Nucleus accumbens (tissue), 56 donors: ENCODE results near the gene AMPH.
"Not testable (repeated sequence)": the region's sequence is repeated elsewhere in the genome, so short reads cannot be mapped to it uniquely, and the experiment has no call there.

ENCODE experiments used
- DNase-seq, 56 donors: peaks; one replicate each; lab custom pipeline; 2025; lab: John Stamatoyannopoulos, UW

The AMPH gene

GRCh38 chr7:38410056-38410455 is 221.1 kb downstream of the AMPH start:
- DNase-seq = no peak

GRCh38 chr7:38409531-38409930 is 221.6 kb downstream of the AMPH start:
- peak in 2 of 56 donors; percentile 2 to 3 for DNase-seq

DNA sequence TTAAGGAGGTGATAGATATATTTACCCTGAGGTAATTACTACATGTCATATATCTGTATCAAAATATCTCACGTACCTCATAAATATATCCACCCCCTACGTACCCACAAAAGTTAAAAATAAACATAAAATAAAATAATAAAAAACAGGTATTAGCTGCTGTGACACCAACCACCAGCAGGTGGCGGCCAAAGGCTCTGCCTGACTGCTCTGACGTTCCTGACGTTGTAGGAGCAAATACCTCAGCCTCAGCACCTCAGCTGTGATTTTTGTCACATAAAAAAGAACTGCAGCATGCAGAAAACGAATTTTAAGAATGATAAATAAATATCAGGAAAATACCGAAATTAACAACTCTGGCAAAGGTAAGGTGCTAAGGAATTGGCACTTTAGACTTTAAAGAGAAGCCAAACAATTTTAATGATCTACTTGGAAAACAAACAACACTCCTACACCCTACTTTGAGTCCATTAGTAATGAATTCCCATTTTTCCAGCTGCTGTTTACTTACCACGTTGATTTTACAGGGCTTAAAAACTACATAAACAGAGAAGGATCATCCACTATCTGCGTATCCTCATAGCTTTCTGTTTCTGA is 232.3 kb downstream of the AMPH start:
- DNase-seq = peak in 19 of 56 donors; percentile 3 to 68 (median 23)

DNA sequence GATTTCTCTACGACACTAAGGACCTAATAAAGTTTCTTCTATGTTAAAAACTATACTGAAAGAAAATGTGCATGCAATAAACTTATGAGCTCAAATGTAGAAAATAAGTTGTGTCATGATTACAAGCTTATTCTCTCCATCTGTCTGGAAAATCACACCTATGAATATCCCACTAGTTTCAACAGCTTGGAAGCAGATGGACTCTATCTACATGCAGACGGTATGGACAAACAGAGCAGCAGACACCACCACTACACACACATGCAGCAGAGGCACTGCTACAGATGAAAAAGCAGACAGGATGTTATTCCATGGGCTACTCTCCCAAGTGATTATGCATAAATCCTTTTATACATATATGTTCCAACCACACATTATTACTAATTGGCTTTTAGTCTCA is 234.3 kb downstream of the AMPH start:
- DNase-seq = no peak

GRCh38 chr7:38395921-38396552 is 235.1 kb downstream of the AMPH start:
- not testable (repeated sequence) for DNase-seq

DNA sequence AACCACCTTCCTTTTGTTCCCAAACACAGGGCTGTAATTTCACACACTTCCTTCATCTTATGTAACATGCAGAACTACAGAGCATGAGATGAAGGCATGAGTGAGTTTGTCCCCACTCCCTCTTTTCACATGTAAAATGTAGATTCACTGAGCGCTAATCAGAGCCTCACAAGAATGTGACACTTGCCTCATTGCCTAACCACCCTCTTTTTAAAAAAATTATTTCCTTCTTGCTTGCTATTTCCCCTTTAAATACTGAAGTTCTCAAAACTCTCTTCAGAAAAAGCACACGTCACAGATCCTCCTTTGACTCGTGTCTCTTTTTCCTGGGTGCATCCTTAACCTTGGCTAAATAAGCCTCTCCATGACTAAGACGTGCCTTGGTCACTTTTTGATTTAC is 236.5 kb downstream of the AMPH start:
- no peak for DNase-seq

GRCh38 chr7:38393874-38394273 is 237.3 kb downstream of the AMPH start:
- no peak for DNase-seq

- DNase-seq = no peak
Observed at GRCh38 chr7:38391751-38392150, 239.4 kb downstream of the AMPH start.

DNA sequence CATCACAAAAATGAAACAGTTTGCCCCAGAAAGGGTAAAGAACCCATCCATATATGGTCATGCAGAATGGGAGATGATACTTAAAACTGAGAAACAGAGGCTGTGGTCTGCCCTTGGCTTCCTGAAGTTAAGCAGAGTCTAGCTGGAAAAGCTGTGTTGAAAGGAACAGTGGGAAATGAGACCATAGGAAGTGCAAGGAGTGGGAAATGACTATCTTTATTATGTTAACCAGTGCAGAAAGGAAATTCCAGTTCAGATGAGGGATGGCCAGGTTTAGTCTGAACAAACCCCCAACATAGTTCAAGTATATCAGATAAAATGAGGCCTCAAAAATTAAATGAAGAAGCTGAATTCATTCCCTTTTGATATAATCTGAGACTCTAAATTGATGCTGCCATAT is 245.5 kb downstream of the AMPH start:
- no peak for DNase-seq

GRCh38 chr7:38383281-38383680 is 247.9 kb downstream of the AMPH start:
- no peak for DNase-seq

GRCh38 chr7:38382684-38383083 is 248.5 kb downstream of the AMPH start:
- no peak for DNase-seq

DNA sequence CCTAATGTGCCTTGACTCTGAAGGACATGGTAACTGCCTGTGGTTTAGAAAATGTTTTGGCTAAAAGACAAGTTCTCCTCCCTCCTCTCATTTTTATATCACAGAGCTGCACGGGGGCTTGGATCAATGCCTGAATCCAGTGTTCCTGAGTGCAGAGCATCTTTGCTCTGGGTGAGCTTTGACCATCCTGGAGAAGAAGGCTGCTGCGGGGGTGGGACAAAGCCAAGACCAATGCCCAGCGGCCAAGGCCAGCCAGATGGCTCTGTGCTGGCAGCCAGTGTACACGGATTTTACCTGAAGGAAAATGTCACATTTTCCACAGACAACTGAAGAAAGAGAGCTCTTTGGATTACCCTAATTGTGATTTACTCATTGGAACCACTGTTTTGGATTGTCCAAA is 255.7 kb downstream of the AMPH start:
- DNase-seq = no peak

GRCh38 chr7:38374507-38374906 is 256.7 kb downstream of the AMPH start:
- peak in 12 of 56 donors; percentile 5 to 75 (median 22) for DNase-seq

GRCh38 chr7:38373155-38373554 is 258.0 kb downstream of the AMPH start:
- no peak for DNase-seq

GRCh38 chr7:38372290-38372689 is 258.9 kb downstream of the AMPH start:
- no peak for DNase-seq

GRCh38 chr7:38369816-38370493 is 261.2 kb downstream of the AMPH start:
- peak in 54 of 56 donors; percentile 13 to 90 (median 63) for DNase-seq

GRCh38 chr7:38368191-38368605 is 263.0 kb downstream of the AMPH start:
- peak in 22 of 56 donors; percentile 17 to 66 (median 26) for DNase-seq

DNA sequence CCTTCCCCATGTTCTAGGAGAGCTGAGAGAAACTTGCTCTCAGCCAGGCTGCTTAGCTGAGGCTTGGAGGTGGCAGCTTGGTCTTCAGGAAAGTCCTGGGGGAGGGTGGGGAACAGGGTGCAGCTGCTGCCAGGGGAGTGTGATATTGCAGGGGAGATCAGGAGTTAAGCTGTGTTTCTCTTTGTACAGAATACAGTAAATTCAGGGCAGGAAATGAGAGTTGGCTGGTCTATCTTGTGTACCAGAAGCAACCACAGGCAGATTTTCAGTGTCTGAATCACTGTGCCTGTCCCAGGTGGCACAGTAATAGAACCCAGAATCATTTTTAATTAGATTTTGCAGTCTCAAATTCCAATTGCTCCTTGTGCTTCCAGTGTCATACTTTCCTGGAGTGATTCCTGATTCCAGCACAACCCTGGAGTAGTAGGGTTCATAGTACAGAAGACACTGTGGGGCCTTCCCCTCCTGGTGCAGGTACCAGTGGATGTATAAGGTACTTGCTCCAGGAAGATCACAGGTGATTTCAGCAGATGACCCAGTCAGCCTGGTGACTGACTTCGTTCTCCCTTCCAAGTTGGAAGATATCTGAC is 263.8 kb downstream of the AMPH start:
- no peak for DNase-seq

- DNase-seq = peak in 3 of 56 donors; percentile 4 to 19 (median 12)
Observed at GRCh38 chr7:38363379-38363778, 267.8 kb downstream of the AMPH start.

DNA sequence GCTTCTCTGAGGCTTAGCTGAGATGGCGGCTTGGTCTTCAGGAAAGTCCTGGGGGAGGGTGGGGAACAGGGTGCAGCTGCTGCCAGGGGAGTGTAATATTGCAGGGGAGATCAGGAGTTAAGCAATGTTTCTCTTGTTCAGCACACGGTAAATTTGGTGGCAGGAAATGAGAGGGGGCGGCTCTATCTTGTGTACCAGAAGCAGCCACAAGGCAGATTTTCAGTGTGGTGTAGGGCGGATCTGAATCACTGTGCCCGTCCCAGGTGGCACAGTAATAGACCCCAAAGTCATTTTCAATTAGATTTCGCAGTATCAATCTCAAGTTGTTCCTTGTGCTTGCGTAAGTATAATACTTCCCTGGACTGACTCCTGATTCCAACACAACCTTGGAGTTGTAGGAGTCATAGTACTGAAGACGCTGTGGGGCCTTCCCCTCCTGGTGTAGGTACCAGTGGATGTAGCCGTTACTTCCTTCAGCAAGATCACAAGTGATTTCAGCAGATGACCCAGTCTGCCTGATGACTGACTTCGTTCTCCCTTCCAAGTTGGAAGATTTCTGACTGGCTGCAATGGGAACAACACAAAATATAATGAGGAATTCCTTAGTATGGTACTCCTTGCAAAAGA is 268.4 kb downstream of the AMPH start:
- not testable (repeated sequence) for DNase-seq

DNA sequence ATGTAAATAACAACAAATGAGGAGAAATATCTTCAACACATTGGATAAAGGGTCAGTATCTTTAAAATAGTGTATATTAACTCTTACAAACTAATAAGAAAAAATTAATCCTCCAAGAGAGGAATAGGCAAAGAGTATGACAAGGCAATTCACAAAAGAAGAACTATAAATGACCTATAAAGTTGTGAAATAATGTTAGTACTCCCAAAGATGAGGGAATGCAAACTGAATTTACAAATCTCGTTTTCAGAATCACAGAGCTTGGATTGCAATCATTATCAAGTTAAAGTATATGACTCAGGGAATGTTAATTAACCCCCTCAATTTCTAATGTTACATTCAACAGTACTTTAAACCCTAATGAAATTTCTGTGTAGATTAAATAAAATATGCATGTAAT is 270.4 kb downstream of the AMPH start:
- no peak for DNase-seq
